HCT116 (cell line): ENCODE data around the gene MYOF.

Experiments used
- CBX3 ChIP-seq: IDR thresholded peaks from 2 replicates; pipeline ENCODE4 v1.6.1; 2012; ENCODE audit warnings: low read depth
- CEBPB ChIP-seq: IDR thresholded peaks from 2 replicates; pipeline ENCODE4 v1.6.1; 2012; ENCODE audit warnings: low read depth
- CTCF ChIP-seq, 3 experiments: fragments of 200-600 bp in 1 of 3; sonication (generic) in 1 of 3; IDR thresholded peaks in 2 of 3; conservative IDR thresholded peaks in 1 of 3; 2 replicates each; pipeline ENCODE4 v1.5.1; 2012 to 2017; ENCODE audit warnings: low read depth in 2 of 3, low read length in 2 of 3, antibody characterized with exemption in 1 of 3, borderline replicate concordance in 1 of 3, control low read depth in 1 of 3, mild to moderate bottlenecking in 1 of 3, mixed read lengths in 1 of 3, mixed run types in 1 of 3, moderate library complexity in 1 of 3; ENCODE audit not compliant: insufficient read depth in 1 of 3
- EZH2 ChIP-seq: fragments of 200-600 bp; sonication (generic); IDR thresholded peaks from 2 replicates; pipeline ENCODE4 v1.6.1; 2017; ENCODE audit warnings: antibody characterized with exemption, mixed run types
- EZH2phosphoT487 ChIP-seq: fragments of 200-600 bp; IDR thresholded peaks from 2 replicates; pipeline ENCODE4 v1.6.1; 2018; ENCODE audit warnings: antibody characterized with exemption, borderline replicate concordance
- MAX ChIP-seq: IDR thresholded peaks from 2 replicates; pipeline ENCODE4 v1.6.1; 2012
- POLR2A ChIP-seq: IDR thresholded peaks from 2 replicates; pipeline ENCODE4 v1.7.0; 2011; ENCODE audit warnings: borderline replicate concordance; ENCODE audit not compliant: insufficient read depth, insufficient read length; ENCODE audit errors: extremely low read depth
- POLR2AphosphoS5 ChIP-seq: IDR thresholded peaks from 2 replicates; pipeline ENCODE4 v1.6.1; 2011; ENCODE audit warnings: mild to moderate bottlenecking, low read depth, low read length, moderate library complexity
- RAD21 ChIP-seq: IDR thresholded peaks from 2 replicates; pipeline ENCODE4 v1.6.1; 2012; ENCODE audit warnings: low read depth, mild to moderate bottlenecking
- REST ChIP-seq: IDR thresholded peaks from 2 replicates; pipeline ENCODE4 v1.6.1; 2012; ENCODE audit warnings: low read depth

GRCh38 chr10:93456480-93456879, 25.7 kb downstream of the MYOF start:
- TF ChIP-seq REST, result no peak
- no peak for TF ChIP-seq CTCF (IDR thresholded peaks at IDR 0.05 in 2 of 3, conservative IDR thresholded peaks at IDR 0.05 in 1 of 3; ENCODE audit: borderline replicate concordance in 1 of 3, insufficient read depth in 1 of 3, low read depth in 2 of 3, low read length in 2 of 3)
- no peak for TF ChIP-seq POLR2AphosphoS5
- TF ChIP-seq POLR2A, result no peak
- no peak for TF ChIP-seq EZH2phosphoT487
- TF ChIP-seq EZH2, result no peak
- no peak for TF ChIP-seq CBX3
- no peak for TF ChIP-seq CEBPB
- no peak for TF ChIP-seq RAD21
- TF ChIP-seq MAX, result no peak
